Loucy (cell line): ENCODE data around the gene MEMO1.

Experiments
- EZH2phosphoT487 ChIP-seq: fragments of 200-600 bp; IDR thresholded peaks from 2 replicates; pipeline ENCODE4 v1.6.1; 2018; ENCODE audit warnings: antibody characterized with exemption, mild to moderate bottlenecking, moderate library complexity, borderline replicate concordance
- TF ChIP-seq, protein P1 (sequence below): fragments of 200-600 bp; sonication (generic); conservative IDR thresholded peaks from 2 replicates; pipeline ENCODE4 v1.5.1; 2014; ENCODE audit warnings: mild to moderate bottlenecking, antibody characterized with exemption, low read length

DNA sequence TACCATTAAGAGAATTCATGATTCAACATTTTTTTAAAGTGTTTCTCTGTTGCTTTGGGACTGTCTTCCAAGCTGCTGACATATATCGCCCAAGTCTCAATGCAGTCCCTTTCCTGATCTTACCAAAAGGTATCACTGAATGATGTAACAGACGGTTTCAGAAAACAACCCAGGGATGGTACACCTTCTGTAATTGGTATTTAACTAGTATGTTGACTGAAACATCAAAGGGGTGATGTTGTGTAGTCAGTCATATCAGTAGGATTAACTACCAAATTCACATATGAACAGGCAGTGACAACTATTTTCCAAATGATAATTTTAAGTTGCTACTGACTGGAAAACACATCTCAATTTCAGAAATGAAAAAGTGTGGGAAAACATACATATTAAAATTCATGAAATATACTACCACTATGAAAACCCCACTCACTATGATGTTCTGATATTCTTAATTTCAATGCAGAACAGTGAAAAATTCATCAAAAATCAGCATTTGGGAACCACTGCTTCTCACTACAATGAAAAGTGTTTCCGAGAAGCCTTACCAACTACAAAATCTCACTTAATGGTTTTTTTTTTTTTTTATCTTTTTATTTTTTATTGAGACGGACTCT is 59.8 kb downstream of the MEMO1 start:
- no peak for TF ChIP-seq EZH2phosphoT487
- TF ChIP-seq, protein P1, sequence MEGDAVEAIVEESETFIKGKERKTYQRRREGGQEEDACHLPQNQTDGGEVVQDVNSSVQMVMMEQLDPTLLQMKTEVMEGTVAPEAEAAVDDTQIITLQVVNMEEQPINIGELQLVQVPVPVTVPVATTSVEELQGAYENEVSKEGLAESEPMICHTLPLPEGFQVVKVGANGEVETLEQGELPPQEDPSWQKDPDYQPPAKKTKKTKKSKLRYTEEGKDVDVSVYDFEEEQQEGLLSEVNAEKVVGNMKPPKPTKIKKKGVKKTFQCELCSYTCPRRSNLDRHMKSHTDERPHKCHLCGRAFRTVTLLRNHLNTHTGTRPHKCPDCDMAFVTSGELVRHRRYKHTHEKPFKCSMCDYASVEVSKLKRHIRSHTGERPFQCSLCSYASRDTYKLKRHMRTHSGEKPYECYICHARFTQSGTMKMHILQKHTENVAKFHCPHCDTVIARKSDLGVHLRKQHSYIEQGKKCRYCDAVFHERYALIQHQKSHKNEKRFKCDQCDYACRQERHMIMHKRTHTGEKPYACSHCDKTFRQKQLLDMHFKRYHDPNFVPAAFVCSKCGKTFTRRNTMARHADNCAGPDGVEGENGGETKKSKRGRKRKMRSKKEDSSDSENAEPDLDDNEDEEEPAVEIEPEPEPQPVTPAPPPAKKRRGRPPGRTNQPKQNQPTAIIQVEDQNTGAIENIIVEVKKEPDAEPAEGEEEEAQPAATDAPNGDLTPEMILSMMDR, result no peak
